Ovary (tissue), 9 donors: ENCODE measurements around the gene ACTL6B. TPM values are rescaled to one million over a fixed set of nuclear protein-coding genes. Genes with fewer than 3 reads are reported as not detected.

Source experiments
- DNase-seq, 5 donors: peaks; one replicate each; pipeline ENCODE4 v3.0.0-alpha.2; 2019 to 2020
- H3K27ac ChIP-seq, 2 donors: fragments of 200-600 bp; one replicate each; pipeline versions ENCODE4 v1.5.1 to v1.8.0; 2019 to 2022
- H3K27me3 ChIP-seq: fragments of 200-600 bp; one replicate; pipeline ENCODE4 v1.8.0; 2022
- H3K36me3 ChIP-seq: fragments of 200-600 bp; sonication (generic); one replicate; pipeline ENCODE4 v1.5.1; 2019
- H3K4me1 ChIP-seq: one replicate; pipeline ENCODE4 v1.8.1; 2013; ENCODE audit warnings: mild to moderate bottlenecking, moderate library complexity; ENCODE audit not compliant: insufficient read depth
- H3K4me3 ChIP-seq: fragments of 200-600 bp; sonication (generic); one replicate; pipeline ENCODE4 v1.5.1; 2017
- H3K9me3 ChIP-seq, 2 donors: fragments of 200-600 bp in 1 of 2; sonication (generic) in 1 of 2; one replicate each; pipeline versions ENCODE4 v1.5.1 to v1.8.1; 2013 to 2019; ENCODE audit warnings: mild to moderate bottlenecking in 1 of 2, moderate library complexity in 1 of 2
- EP300 ChIP-seq: sonication (generic); formaldehyde crosslinking; IDR thresholded peaks from one replicate; pipeline ENCODE4 v1.6.1; 2017; ENCODE audit warnings: antibody characterized with exemption
- POLR2A ChIP-seq: fragments of 450-650 bp; IDR thresholded peaks from one replicate; pipeline ENCODE4 v1.6.1; 2017; ENCODE audit warnings: antibody characterized with exemption, mild to moderate bottlenecking, moderate library complexity
- WGBS, 3 donors: extraction: QIAGEN DNeasy Blood & Tissue Kit in 1 of 3; methylation state at CpG; one replicate each; pipeline versions ENCODE4 v1.1.5 to v1.1.7; 2013 to 2017; 5-methylcytosine and 5-hydroxymethylcytosine counted together
- intact Hi-C, 4 donors: fragments of 100-400 bp; cut with DNase I; formaldehyde crosslinking; loops; one replicate each; pipeline versions ENCODE4 v1.11.0 to v1.15.1; 2022 to 2023
- polyA plus RNA-seq, 2 donors: library from polyadenylated mRNA; stranded (reverse); fragments of 200-250 nt in 1 of 2; fragments of 350-450 nt in 1 of 2; fragmentation: Illumina TruSeq in 1 of 2; extraction: RNeasy Lipid Tissue Mini Kit (QIAGEN cat#74804) in 1 of 2; gene quantifications; one replicate each; pipeline ENCODE4 v1.2.3, GENCODE V29; 2013 to 2014
- total RNA-seq, 7 donors: library from RNA; depleted of rRNA in 2 of 7; stranded (reverse); fragments of >200 nt in 2 of 7; fragmentation: NEBNext Ultra II Directional in 3 of 7; extraction: Animal tissue kit (Norgen Biotek cat#: 25700) in 3 of 7; gene quantifications; one replicate each; pipeline versions ENCODE4 v1.1.0 to v1.2.4, GENCODE V29; 2016 to 2023
- TF ChIP-seq, protein P1 (sequence below), 3 donors: fragments of 450-650 bp in 2 of 3; fragments of 200-600 bp in 1 of 3; IDR thresholded peaks; one replicate each; pipeline versions ENCODE4 v1.5.1 to v1.8.0; 2016 to 2022; ENCODE audit warnings: antibody characterized with exemption in 3 of 3, mild to moderate bottlenecking in 1 of 3
- donor health status: DM: no; HTN: no; CAD: no; lungs with moderate emphysema.
- donor health status: DM: no; HTN: no; CAD: no.
- donor health status: Bipolar disorder and iron deficiency.
- donor health status: DM: yes; HTN: yes; CAD: no.
- donor health status: DM: no; HTN: no; CAD: no.
- donor health status: DM: yes; HTN: yes; CAD: no.

The ACTL6B gene
- total and polyA plus RNA-seq, 9 donors, result not detected

GRCh38 chr7:100612730-100613390 is 43.4 kb downstream of the ACTL6B start:
- TF ChIP-seq, protein P1, sequence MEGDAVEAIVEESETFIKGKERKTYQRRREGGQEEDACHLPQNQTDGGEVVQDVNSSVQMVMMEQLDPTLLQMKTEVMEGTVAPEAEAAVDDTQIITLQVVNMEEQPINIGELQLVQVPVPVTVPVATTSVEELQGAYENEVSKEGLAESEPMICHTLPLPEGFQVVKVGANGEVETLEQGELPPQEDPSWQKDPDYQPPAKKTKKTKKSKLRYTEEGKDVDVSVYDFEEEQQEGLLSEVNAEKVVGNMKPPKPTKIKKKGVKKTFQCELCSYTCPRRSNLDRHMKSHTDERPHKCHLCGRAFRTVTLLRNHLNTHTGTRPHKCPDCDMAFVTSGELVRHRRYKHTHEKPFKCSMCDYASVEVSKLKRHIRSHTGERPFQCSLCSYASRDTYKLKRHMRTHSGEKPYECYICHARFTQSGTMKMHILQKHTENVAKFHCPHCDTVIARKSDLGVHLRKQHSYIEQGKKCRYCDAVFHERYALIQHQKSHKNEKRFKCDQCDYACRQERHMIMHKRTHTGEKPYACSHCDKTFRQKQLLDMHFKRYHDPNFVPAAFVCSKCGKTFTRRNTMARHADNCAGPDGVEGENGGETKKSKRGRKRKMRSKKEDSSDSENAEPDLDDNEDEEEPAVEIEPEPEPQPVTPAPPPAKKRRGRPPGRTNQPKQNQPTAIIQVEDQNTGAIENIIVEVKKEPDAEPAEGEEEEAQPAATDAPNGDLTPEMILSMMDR (IDR thresholded peaks at IDR 0.05), result peak in 1 of 3 donors; percentile 5
- no peak for TF ChIP-seq POLR2A
- Histone ChIP-seq H3K4me1 (peaks cover 6% of the 10 kb centered on the region), H3K27me3 (no peaks in the 10 kb centered on the region), H3K27ac (peak overlapping the region; percentile 18 to 87), H3K36me3 (no peaks in the 10 kb centered on the region), H3K4me3 (peak overlapping the region; percentile 48), H3K9me3 (no peaks in the 10 kb centered on the region)
- DNase-seq, result no peak
- intact Hi-C loops, result loop anchor here in 1 of 4 donors (2.0 kb wide), 2 partner anchors 26 to 64 kb away; partner anchors contain the start of genes FBXO24 and LRCH4
- 1 to 4% (median 3%) methylated on average over 8 to 29 of the region's 29 CpGs for WGBS, 3 donors

- no peaks in the 10 kb centered on the region for H3K36me3 ChIP-seq
- peaks cover 6% of the 10 kb centered on the region for H3K4me1 ChIP-seq
- peak within 1 kb of the TSS; percentile 48 for H3K4me3 ChIP-seq
- H3K27me3 ChIP-seq, result no peaks in the 10 kb centered on the region
- WGBS, 3 donors, result 0 to 1% (median 0%) methylated on average over 60 to 61 of the region's 61 CpGs
- TF ChIP-seq EP300 (peak; percentile 86), POLR2A (peak; percentile 58)
- TF ChIP-seq, protein P1 (IDR thresholded peaks at IDR 0.05), result no peak
- H3K9me3 ChIP-seq, result no peaks in the 10 kb centered on the region
- H3K27ac ChIP-seq, result peak within 1 kb of the TSS; percentile 25 to 87
- DNase-seq, result peak; percentile 99 to 100 (median 99)
- intact Hi-C loops, result loop anchor here in 1 of 4 donors (2.0 kb wide), 2 partner anchors 25 to 65 kb away; partner anchors contain the start of genes FBXO24 and LRCH4
These were observed 44.1 kb downstream of the ACTL6B start, which contains the start of gene MOSPD3 for GRCh38 chr7:100611983-100612729. Gene MOSPD3, plus strand, starts transcription at chr7:100612540. Its CDS starts 252 bp downstream, at chr7:100612792.

- H3K4me1 ChIP-seq, result peaks cover 6% of the 10 kb centered on the region
- H3K27ac ChIP-seq, result no peak overlapping the region
- H3K27me3 ChIP-seq, result no peaks in the 10 kb centered on the region
- no peak for DNase-seq
- H3K4me3 ChIP-seq, result no peak overlapping the region
- no peaks in the 10 kb centered on the region for H3K36me3 ChIP-seq
- 90 to 96% (median 90%) methylated on average over 5 of the region's 5 CpGs for WGBS, 3 donors
- H3K9me3 ChIP-seq, result no peaks in the 10 kb centered on the region
- intact Hi-C loops, result loop anchor here in 1 of 4 donors (5.0 kb wide), 1 partner anchor 67 kb away; no protein-coding TSS in a partner anchor
- no peak for TF ChIP-seq POLR2A
- TF ChIP-seq, protein P1 (IDR thresholded peaks at IDR 0.05), result no peak
- TF ChIP-seq EP300, result no peak
These were observed 46.3 kb downstream of the ACTL6B start for GRCh38 chr7:100609958-100610357.

- no peaks in the 10 kb centered on the region for H3K27me3 ChIP-seq
- WGBS, 3 donors, result 82 to 86% (median 84%) methylated on average over 8 of the region's 8 CpGs
- intact Hi-C loops, result loop anchor here in 1 of 4 donors (5.0 kb wide), 1 partner anchor 70 kb away; no protein-coding TSS in a partner anchor
These were observed 49.1 kb downstream of the ACTL6B start for GRCh38 chr7:100607111-100607510.

More at GRCh38 chr7:100607111-100607510, 49.1 kb downstream of the ACTL6B start:
- Histone ChIP-seq H3K4me3 (no peak overlapping the region), H3K36me3 (no peaks in the 10 kb centered on the region), H3K27ac (no peak overlapping the region), H3K4me1 (peaks cover 12% of the 10 kb centered on the region), H3K9me3 (no peaks in the 10 kb centered on the region)
- TF ChIP-seq, protein P1 (IDR thresholded peaks at IDR 0.05), result no peak
- no peak for TF ChIP-seq EP300
- no peak for TF ChIP-seq POLR2A
- no peak for DNase-seq
